NOMO-1 treated with dmso at 0.1 percent for 144 hours (cell line): ENCODE data around the gene CRELD2.

ENCODE experiments used
- DNase-seq: peaks from one replicate; lab custom pipeline; 2025; ENCODE audit not compliant: unreplicated experiment; lab: John Stamatoyannopoulos, UW

The CRELD2 gene

GRCh38 chr22:49917974-49918910 is at the start of gene CRELD2, which contains the start of gene ALG12:
Gene CRELD2, plus strand, starts transcription at chr22:49918634. Its CDS starts 136 bp downstream, at chr22:49918770.
Gene ALG12, minus strand, starts transcription at chr22:49918438. Its CDS starts 4,673 bp downstream, at chr22:49913765.
- peak; percentile 92 for DNase-seq

DNA sequence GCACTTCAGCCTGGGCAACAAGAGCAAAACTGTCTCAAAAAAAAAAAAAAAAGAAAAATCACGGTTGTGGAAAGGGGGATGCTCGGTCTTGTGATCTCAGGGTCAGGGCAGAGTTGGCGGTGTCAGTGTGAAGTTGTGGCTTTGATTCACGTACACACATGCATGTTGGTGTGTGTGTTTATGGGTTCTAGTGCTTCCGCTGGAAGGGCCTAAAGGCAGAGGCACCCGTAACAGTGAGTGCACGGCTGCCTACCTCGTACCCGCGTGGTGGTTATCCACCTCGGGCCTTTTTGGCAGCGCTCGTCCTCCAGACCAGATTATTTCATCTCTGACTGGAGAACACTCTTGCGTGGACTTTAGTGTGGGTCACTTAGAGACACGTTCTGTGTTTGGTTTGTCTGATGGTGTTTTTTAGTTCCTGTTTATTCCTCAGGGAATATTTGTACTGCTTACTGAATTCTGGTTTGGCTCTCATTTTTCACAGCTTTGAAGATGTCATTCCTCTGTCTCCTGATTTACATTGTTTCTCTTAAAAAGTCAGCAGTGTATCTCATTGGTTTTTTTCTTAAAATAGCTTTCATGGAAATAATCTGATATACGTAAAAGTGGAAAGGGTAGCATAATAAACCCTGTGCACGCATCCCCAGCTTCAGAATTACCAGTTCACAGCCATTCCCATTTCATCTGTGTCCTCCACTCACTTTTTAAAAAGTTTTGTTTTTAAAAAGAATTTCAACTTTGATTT is 49.2 kb upstream of the CRELD2 start:
- DNase-seq, result no peak

DNA sequence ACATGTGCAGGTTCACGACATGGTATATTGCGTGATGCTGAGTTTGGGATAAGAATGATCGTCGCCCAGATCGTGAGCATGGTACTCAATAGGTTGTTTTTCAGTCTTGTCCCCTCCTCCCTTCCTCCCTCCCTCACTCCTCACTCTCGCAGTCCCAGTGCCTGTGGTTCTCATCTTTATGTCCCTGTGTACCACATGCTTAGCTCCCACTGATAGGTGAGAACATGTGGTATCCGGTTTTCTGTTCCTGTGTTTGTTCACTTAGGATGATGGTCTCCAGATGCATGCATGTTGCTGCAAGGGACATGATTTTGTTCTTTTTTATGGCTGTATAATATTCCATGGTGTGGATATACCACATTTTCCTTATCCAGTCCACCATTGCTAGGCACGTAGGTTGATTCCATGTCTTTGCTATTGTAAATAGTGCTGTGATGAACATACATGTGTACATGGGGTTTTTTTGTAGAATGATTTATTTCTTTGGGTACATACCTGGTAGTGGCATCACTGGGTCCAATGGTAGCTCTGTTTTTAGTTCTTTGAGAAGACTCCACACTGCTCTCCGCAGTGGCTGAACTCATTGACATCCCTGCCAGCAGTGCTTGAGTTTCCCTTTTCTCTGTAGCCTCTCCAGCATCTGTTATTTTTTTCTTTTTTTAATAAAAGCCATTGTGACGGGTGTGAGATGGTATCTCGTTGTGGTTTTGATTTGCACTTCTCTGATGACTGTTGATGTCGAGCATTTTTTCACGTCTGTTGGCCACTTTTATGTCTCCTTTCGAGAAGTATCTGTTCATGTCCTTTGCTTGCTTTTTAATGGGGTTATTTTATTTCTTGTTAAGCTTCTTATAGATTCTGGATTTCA is 48.4 kb upstream of the CRELD2 start:
- no peak for DNase-seq

DNA sequence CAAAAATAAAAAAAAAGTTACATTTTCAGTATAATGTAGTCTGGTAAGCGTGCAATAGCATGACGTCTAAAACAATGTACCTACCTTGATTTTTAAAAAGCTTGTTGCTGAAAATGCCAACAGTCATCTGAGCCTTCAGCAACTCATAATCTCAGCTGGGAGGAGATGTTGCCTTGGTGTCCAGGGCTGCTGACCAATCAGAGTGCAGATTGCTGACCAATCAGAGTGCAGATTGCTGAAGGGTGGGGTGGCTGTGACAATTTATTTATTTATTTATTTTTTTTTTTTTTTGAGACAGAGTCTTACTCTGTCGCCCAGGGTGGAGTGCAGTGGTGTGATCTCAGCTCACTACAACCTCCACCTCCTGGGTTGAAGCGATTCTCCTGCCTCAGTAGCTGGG is 47.0 kb upstream of the CRELD2 start:
- no peak for DNase-seq

DNA sequence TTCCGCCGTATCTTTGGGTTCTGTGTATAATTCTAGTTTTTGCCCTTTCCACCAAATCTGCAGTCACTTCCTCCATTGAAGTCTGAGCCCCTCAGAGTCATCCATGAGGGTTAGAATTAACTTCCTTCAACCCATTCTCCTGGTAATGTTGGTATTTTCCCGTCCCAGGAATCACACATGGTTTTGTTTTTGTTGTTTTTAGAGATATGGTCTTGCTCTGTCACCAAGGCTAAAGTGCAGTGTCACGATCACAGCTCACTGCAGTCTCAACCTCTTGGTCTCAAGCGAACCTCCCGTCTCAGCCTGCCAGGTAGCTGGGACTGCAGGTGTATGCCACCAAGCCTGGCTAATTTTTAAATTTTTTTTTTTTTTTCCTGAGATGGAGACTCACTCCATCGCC is 46.1 kb upstream of the CRELD2 start:
- no peak for DNase-seq

DNA sequence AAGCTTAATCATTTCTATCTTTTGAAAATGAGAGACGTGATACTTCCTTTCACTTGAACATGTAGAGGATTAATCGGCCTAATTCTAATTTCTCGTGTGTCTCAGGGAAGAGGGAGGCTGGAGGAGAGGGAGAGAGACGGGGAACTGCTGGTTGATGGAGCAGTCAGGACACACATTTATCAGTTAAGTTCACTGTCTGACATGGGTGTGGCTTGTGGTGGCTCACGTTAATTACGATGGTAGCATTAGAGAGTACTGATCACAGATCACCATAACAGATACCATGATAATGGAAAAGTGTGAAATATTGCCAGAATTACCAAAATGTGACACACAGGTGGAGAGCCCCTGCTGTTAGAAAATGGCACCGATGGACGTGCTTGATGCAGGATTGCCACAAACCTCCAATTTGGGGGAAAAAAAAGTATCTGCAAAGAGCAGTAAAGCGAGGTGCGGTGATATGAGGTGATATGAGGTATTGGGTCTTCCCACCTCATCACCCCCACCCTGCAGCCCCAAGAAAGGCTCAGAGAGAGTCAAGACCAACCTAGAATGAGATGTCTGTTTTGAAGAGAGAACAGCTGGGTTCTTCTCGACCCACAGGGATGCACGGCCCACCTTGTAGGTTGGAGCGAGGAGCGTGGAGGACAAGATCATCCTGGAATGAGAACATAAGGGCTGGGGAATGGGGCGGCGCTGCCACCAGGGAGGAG is 45.0 kb upstream of the CRELD2 start:
- no peak for DNase-seq

- DNase-seq, result no peak
Measured at GRCh38 chr22:49877642-49878041, 40.8 kb upstream of the CRELD2 start.

GRCh38 chr22:49878206-49878605 is 40.2 kb upstream of the CRELD2 start:
- DNase-seq, result no peak

- DNase-seq, result no peak
Measured at GRCh38 chr22:49879871-49880270, 38.6 kb upstream of the CRELD2 start.

DNA sequence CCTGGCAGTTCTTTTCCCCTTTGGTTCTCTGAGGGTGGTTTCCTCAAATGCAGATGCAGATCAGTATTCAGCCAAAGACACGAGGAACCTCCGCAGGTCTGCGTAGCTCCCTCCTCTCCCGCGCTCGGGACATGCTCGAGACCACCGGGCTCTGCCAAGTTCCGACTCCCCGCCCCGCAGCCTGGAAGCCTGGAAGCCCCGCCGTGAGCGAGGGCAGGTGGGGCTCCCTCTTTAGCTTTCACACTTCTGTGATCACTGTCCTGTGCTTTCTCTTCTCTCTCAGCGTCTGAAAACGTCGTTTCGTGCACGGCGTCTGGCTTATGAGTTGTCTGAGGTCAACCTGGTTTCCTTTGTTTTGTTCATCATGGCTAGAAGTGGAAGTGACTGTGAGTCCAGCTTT is 38.2 kb upstream of the CRELD2 start:
- DNase-seq, result no peak

- DNase-seq, result no peak
Measured at GRCh38 chr22:49881856-49882255, 36.6 kb upstream of the CRELD2 start.

DNA sequence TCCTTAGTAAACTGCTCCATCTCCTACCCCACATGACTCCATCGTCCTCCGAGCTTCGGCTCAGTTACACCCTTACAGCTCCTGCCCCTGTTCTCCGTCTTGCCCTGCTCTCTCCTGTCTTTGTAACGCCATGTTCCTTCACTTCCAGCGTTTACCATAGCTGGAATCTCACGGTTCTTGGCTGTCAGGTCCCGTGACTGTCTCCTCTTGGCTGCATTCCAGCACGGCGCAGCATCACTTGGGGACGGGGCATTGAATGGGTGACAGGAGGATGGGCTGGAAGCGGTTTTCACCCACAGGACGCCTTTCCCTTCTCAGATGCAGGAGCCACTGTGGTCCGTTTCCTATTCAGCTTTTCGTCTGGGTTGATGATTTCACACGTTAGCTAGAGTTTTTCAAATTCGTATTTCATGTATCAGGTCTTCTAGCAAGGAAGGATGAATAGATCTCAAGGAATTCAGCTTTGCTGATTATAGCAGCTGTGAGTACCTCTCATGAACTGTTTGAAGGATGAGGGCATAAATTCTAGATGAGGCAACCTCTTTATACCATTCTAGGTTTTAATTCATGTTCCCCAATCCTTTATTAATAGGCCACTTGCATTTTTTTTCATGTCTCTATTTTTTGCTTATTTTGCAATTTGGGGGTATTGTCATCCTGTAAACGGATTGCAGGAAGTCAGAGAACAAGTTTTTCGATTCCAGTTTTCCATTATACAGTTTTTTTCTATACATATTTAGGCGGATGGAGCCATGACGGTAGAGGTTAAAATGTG is 35.7 kb upstream of the CRELD2 start:
- DNase-seq, result no peak

DNA sequence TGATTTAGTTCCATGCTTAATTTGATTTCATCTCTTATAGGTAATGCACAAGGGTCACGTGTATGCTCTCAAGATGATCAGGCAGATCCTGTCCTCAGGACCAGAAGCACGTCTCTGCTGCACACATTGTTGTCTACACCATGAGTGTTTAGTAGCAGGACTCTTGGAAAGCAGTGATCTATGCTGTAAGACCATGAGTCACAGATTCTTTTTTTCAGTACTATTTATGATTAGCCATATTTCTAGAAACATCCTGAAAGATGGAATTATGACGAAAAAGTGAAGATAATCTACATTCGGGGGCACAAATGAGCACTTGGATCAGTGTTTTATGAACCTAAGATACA is 35.2 kb upstream of the CRELD2 start:
- DNase-seq, result no peak

DNA sequence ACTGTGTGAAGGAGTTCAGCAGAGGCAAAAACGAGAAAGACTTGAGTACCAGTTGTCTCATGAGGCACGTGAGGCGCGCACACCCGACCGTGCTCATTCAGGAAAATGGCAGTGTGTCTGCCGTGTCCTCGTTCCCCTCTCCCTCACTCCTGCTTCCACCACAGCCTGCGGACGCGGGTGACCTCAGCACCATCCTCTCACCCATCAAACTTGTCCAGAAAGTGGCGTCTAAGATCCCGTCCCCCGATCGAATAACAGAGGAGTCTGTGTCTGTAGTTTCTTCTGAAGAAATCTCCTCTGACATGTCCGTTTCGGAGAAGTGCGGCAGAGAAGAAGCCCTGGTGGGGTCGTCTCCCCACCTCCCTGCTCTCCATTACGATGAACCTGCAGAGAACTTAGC is 34.4 kb upstream of the CRELD2 start:
- DNase-seq, result no peak

DNA sequence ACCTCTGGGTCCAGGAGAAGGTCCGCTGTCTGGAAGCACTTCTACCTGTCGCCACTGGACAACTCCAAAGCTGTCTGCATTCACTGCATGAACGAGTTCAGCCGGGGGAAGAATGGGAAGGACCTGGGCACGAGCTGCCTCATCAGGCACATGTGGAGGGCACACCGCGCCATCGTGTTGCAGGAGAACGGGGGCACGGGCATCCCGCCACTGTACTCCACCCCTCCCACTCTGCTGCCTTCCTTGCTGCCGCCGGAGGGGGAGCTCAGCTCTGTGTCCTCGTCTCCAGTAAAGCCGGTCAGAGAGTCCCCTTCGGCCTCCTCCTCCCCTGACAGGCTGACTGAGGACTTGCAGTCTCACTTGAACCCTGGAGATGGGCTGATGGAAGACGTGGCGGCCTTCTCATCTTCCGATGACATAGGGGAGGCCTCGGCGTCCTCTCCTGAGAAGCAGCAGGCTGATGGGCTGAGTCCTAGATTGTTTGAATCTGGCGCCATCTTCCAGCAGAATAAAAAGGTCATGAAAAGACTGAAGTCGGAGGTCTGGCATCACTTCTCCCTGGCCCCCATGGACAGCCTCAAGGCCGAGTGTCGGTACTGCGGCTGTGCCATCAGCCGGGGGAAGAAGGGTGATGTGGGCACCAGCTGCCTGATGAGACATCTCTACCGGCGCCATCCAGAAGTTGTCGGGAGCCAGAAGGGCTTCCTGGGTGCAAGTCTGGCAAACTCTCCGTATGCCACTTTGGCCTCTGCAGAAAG is 33.8 kb upstream of the CRELD2 start:
- no peak for DNase-seq

- no peak for DNase-seq
Measured at GRCh38 chr22:49885281-49885680, 33.2 kb upstream of the CRELD2 start.

GRCh38 chr22:49885881-49886280 is 32.6 kb upstream of the CRELD2 start:
- DNase-seq, result no peak

DNA sequence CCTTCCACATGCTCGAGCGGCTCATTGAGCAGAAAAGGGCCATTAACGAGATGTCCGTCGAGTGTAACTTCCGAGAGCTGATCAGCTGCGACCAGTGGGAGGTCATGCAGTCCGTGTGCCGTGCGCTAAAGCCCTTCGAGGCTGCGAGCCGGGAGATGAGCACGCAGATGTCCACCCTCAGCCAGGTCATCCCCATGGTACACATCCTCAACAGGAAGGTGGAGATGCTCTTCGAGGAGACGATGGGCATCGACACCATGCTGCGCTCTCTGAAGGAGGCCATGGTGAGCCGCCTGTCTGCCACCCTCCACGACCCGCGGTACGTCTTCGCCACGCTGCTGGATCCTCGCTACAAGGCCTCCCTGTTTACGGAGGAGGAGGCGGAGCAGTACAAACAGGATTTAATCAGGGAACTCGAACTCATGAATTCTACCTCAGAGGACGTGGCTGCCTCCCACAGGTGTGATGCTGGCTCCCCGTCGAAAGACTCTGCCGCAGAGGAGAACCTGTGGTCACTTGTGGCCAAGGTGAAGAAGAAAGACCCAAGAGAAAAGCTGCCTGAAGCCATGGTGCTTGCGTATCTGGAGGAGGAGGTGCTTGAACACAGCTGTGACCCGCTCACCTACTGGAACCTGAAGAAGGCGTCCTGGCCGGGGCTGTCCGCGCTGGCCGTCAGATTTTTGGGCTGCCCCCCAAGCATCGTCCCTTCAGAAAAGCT is 31.9 kb upstream of the CRELD2 start:
- no peak for DNase-seq
